D721Med (cell line): ENCODE results near the gene KCNG1.

ENCODE experiments used
- DNase-seq: peaks from one replicate; pipeline ENCODE4 v3.0.0; 2011; ENCODE audit warnings: low spot score; ENCODE audit not compliant: insufficient read length
- FAIRE-seq: peaks from 2 replicates; lab custom pipeline; 2011; peaks lifted over from hg19 to GRCh38; lab: Jason Lieb, UNC
- TF ChIP-seq, protein P1 (sequence below): IDR thresholded peaks from 2 replicates; pipeline ENCODE4 v1.5.1; 2012; ENCODE audit warnings: mild to moderate bottlenecking, control low read depth; ENCODE audit not compliant: insufficient read depth; ENCODE audit errors: missing control alignments

Gene KCNG1

DNA sequence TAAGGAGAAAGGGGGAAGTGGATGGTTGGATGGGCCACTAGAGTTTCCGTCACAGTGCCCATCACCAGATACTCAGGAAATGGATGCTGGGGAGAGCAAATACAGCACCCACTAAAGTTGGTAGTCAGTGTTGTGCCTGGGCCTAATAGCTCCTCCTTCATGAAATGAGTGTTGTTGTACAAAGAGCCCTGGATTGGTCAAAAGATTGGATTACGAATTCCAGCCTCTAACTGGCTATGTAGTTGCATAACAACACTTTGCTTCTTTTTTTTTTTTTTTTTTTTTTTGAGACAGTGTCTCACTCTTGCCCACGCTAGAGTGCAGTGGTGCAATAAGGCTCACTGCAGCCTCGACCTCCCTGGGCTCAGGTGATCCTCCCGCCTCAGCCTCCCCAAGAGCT is 27.4 kb downstream of the KCNG1 start:
- TF ChIP-seq, protein P1, sequence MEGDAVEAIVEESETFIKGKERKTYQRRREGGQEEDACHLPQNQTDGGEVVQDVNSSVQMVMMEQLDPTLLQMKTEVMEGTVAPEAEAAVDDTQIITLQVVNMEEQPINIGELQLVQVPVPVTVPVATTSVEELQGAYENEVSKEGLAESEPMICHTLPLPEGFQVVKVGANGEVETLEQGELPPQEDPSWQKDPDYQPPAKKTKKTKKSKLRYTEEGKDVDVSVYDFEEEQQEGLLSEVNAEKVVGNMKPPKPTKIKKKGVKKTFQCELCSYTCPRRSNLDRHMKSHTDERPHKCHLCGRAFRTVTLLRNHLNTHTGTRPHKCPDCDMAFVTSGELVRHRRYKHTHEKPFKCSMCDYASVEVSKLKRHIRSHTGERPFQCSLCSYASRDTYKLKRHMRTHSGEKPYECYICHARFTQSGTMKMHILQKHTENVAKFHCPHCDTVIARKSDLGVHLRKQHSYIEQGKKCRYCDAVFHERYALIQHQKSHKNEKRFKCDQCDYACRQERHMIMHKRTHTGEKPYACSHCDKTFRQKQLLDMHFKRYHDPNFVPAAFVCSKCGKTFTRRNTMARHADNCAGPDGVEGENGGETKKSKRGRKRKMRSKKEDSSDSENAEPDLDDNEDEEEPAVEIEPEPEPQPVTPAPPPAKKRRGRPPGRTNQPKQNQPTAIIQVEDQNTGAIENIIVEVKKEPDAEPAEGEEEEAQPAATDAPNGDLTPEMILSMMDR = no peak
- DNase-seq = no peak
- no peak for FAIRE-seq

DNA sequence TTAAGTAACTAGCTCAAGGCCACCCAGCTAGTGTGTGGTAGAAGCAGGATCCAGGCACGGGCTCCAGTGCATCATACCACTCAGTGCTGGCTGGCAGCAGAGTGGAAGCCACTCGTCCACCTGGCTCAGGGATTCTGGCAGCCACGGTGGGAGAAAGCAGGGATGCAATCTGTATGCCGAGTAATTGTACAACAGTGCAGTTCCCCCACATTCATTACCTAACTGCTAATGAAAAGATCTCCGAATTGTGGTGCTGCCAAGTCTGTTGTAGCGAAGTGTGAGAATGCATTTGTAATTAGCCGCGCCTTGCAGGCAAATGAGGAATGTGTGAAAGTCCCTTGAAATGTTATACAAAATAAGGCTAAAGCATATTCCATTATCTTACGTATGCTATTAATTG is 29.0 kb downstream of the KCNG1 start:
- TF ChIP-seq, protein P1 = no peak
- DNase-seq = no peak
- no peak for FAIRE-seq

DNA sequence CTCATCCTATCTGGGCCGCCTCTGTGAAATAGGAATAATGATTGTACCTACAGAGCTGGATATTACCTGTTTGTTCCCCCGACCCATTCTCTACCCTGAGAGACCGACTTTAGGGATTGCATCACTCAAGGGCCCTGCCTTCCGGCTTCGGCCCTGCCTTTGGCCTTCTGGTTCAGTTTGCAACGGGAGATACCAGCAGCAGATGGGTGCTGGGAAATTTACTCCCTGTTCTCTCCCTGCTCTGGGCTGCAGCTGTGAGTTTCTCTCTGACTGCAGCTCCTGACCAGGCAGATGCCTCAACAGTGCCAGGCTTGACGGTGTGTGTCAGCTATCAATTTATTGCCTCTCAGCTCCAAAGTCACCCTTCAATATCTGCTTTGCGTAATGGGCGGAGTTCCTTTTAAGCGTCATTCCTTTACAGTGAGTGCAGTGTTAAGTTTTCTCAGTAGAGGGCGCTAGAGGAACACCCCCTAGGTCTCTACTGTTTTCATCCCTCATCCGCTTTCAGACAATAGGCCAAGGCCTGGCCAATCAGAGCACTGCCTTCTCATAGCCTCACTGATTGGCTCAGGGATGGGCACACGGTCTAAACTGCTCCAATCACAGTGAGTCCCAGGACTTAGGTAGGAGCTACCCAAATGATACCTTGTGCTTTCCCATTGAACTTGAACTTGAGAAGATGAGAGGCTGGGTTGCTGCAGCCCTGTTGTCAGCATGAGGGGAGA is 30.0 kb downstream of the KCNG1 start:
- DNase-seq (no peak), FAIRE-seq (no peak)
- TF ChIP-seq, protein P1 = peak; percentile 55

DNA sequence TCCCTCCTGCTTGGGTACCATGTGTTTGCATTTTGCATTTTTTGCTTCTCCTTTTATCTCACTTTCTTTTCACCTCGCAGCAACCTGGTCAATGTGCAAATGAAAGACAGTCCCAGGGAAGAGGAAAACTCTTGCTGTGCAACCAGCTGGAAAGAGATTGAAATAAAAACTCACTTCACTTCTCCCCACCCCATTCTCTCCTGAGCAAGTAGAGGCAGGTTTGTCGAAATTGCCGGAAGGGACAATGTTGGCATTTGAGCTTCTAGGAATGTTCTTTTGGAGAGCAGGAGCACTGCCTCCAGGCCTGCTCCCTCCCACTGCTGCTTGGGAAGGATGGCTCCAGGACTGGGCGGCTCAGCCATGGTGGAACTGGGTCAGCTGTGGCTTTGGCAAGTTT is 30.6 kb downstream of the KCNG1 start:
- FAIRE-seq (no peak), DNase-seq (no peak)
- TF ChIP-seq, protein P1 = no peak

DNA sequence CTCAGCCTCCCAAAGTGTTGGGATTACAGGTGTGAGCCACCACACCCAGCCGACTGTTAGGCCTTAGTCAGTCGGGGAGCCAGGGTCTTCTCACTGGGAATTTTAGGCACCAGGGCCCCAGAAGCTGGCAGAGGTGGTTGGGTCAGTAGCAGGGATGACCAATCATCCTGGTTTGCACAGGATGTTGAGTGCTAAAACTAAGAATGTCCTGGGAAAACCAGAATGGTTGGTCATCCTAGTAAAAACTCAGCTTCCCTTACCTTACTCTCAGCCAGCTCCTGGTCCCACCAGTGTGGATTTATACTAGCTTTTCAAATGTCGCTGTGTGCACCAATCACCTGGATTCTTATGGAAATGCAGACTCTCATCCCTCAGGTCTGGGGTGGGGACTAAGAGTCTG is 31.8 kb downstream of the KCNG1 start:
- DNase-seq (no peak), FAIRE-seq (no peak)
- TF ChIP-seq, protein P1 = no peak

DNA sequence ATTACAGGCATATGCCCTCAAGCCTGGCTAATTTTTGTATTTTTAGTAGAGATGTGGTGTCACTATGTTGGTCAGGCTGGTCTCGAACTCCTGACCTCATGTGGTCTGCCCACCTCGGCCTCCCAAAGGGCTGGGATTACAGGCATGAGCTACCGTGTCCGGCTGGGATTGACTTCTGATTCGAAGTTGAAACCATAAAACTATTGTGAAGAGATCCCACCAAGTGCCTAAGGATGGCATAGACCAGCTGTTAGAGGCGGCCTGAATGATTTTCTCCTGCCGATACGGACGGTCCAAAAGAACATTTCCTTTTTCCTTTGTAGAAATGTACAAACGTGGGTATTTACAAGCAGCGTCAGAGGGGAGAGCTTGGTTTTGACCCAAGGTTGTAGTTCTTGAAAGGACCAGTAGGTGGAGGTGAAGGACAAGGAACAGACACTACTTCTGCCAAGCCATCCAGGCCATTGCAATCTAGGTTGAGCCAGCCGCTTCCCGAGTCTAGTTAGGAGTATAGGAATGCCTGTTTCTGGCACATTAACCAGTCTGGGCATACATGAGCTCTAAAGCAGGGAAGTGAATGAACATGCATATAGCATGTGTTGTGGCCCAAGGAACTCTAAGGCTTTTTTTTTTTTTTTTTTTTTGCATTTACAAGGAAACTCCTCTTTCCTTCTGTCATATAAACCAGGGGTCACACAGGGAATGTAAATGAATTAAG is 35.3 kb downstream of the KCNG1 start:
- FAIRE-seq (no peak), DNase-seq (peak; percentile 36)
- TF ChIP-seq, protein P1 = peak; percentile 94

DNA sequence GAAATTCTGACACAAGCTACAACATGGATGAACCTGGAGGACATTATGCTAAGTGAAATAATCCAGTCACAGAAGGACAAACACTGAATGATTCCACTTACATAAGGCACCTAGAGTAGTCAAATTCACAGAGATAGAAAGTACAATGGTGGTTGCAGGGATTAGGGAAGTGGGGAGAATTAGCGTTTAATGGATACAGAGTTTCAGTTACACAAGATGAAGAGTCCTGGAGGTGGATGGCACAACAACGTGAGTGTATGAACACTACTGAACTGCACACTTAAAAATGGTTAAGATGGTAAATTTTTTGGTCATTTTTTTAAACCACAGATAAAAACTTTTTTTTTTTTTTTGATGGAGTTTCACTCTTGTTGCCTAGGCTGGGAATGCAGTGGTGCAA is 39.6 kb downstream of the KCNG1 start:
- no peak for DNase-seq
- TF ChIP-seq, protein P1 = no peak
- FAIRE-seq = no peak
